ENCODE measurements around the gene RNF17.

RNF17 gene

DNA sequence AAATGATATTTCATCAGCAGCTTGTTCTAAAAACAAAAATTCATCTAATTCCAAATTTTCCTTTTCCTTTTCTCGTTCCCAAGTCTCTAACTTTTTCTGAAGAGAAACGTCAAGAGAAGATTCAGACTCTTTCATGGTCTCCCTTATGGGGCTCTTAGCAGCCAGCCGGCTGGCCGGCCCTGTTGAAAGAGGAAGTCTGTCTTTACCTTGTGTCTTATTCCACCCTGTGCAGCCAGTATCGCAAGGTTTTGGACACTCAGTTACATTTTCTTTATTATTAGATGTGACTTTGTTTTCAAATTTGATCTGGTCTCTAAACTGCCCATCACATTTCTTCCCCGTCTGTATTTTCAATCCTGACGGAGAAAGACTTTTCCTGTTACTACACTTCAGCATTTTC is 142.3 kb downstream of the RNF17 start:
- DNase-seq: no peak

DNA sequence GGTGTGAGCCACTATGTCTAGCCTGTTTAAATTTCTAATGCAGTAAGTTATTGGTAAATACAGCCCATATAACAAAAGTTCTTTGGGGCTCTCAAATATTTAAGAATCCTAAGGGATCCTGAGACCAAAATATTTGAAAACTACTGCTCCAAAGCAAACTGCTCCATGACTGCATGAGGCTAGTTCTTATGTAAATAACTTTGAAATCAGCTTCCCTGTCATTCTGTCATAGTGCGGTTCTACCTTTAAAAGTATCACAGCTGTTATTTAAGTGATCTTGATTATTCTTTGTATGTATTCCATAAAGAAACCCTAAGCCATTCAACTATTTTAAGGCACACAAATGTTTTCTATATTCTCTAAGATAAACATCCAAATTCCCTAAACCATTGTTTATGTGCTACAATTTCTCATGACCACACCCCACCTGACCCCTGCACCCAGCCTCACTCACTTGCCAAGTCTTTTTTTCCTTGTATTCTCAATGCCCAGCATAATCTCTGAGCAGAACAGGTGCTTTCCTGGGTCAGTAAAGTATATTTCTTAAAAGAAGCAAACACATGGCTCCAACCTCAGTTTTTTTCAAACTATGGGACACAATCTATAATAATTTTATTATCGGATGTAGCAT is 146.6 kb downstream of the RNF17 start:
- no peak for DNase-seq

DNA sequence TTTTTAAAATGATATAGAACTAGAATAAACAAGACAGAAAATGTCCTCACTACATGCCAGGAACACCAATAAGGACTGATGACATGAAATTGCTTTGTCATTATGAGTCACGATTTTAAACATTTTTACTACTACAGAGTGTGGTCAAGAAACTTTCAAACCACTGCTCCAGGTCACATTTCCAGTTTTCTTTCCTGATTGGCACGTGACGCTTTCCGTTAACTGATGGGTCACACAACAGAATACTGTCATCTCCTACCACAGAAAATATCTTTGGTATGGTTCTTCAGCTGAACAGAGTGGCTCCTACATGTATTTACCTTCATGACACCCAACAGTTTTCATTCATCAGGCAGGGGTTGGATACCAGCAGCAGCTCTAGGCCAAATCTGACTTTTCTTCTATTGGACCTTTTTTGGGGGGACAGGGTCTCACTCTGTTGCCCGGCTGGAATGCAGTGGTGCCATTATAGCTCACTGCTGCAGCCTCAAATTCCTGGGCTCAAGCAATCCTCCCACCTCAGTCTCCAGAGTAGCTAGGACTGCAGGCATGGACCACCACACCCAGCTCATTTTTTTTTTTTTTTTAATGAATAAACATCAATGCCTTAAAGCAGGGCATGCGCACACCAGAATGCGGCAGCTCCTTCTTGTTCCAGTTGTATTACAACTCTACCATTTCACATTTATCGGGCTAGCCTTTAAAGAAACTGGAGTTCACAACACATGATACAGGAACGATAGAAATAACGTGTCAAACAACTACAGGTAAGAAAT is 147.4 kb downstream of the RNF17 start:
- no peak for DNase-seq

DNA sequence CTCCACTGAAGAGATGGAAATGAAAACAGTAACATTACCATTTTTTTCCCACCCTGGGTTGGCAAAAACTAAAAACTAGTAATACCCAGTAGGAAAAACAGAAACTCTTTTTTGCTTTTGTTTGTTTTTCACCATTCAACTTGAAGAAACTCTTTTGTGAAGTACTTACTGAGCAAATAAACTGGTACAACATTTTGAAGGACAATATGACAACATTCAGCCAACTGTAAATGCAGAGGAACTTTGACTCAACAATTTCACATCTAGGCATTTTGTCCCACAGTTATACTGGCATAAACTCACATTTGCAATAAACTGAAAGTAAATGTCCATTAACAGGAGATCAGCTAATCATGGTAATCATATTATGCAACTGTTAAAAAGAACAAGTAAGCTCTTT is 152.5 kb downstream of the RNF17 start:
- DNase-seq: no peak

DNA sequence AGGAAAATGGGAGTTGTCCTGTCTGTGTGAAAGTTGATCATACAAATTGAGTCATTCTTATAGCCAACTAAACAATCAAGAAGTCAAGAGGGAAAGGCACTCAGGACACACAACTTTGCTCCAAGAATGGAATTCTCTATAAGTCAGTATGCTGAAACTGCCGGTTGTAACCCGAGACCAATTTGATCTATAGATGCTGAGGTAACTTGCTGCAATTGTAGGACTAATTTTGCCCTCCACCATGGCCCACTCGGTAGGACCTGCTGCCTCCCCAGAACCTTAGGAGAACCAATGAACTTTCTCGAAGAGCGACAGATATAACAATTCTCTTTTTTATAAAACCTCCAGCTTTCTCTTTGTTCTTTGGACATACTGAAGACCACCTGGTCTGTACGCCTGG is 157.0 kb downstream of the RNF17 start:
- no peak for DNase-seq

DNA sequence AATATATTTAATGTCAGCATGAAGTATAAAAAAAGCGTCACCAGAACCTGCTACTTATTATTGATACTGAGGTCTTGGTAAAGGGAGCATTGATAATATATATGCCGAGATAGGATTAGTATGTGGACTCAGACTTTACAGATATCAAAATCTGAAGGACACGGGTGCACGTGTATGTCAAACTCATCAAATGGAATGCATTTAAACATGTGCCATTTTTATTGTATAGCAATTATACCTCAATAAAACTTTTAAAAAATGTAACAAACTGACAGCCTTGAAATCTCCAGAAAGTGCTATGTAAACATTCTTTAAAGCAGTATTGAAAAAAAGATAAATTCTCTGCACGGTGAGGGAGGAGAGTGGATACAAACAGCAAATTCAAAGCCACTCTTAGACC is 157.9 kb downstream of the RNF17 start:
- no peak for DNase-seq

DNA sequence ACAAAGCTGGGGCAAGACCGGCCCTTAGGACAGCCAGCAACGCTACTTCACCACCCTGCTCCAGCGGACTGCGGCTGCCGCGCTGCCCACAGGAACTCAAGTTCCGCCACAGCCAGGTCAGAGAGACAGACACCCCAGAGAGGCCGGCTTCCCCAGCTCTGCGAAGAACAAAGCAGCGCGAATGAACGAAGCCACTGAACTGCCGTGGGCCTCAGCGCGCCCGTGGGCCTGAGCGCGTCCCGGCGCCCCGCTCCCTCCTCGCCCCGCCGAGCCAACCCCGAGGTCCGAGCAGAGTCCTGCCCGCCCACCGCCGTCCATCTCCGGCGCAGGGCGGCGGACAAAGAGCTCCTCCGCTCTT is 158.4 kb downstream of the RNF17 start:
- no peak for DNase-seq

DNA sequence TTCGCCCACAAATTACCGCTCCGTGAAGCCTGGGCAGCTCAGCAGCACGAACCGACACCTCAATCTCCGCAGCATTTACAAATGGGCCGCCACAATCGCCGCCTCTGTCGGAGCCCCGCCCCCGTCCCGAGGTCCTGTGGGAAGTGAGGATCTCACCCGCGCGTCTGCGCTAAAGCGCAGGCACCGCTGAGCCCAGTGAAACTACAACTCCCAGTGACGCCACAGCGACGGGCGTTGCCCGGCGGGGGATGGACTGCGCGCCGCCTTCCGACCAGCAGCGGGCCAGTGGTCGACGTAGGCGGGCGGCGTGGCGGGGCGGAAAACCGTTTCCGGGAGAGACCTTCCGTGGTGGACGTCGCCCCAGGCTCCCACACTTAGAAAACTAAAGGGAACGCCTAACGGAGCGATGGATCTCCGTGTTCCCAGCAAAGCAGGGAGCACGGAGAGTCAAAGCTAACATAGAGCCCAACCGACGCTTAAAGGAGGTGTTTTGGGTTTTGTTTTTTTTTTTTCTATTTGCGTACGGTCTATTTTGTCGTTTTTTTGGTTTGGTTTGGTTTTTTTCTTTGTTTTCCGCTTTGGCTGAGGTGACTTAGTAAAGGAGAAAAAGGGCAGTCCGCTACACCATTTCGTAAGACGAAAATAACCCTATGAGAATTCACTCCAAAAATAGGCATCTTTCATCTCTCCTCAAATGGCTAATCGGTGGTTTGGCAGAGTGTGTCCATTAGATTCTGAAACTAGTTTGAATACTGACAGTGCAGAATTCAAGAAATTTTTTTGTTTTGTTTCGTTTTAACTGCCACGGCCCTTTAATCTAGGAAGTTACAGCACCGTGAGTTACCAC is 159.0 kb downstream of the RNF17 start:
- peak; percentile 85 for DNase-seq

DNA sequence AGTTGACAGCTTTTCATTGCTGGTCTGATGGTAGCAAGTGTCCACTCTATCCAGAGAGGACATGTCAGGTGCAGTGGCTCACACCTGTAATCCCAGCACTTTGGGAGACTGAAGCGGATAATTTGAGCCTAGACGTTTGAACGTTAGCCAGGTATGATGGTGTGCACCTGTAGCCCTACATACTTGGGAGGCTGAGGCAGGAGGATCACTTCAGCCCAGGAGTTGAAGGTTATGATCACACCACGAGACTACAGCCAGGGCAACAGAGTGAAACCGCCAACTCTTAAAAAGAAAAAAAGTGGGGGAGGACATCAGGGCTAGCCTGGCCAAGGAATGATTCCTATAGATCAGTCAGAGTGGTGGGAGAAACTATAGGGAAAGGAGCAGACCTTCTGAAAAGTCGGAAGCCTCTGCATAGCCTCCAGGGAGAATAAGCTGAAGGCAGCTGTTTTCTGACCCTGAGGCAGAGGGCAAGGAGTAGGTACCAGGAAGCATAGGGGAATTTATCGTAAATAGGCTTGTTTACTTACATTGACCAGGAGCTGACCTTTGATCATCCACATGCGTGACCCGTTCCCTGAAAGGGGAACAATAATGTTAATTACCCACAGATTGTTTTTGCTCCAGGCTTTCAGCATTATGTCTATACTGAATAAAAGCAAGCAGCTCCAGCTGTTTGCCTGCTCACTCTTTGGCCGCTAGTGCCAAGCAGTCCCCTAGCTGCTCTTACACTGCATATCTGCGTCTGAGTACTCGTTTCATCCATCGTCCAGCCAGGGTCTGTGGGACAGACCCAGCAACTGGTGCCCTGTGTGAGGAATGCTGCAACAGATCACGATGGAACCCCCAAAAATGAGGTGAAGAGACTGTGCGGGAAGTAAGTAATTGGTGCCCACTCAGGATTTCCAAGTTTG is 161.6 kb downstream of the RNF17 start:
- no peak for DNase-seq

DNA sequence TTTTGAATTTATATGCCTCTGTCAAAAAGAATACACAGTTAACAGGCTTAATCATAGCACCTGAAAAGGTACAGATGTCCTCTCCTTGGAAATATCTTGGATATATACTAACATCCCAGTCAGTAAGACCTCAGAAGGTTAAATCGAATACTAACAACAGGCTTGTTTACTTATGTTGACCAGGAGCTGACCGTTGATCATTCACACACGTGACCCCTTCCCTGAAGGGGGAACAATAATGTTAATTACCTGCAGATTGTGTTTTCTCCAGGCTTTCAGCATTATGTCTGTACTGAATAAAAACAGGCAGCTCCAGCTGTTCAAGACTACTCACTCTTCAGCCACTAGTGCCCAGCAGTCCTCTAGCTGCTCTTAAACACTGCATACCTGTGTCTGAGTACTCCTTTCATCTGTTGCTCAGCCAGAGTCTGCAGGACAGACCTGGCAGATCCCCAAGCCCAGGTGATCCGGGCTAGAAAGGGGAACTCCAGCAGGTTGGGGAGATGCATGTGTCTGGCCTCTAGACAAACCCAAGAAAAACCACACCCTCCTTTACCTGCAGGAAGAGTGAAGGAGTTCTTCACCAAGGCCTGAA is 163.9 kb downstream of the RNF17 start:
- DNase-seq: no peak

DNA sequence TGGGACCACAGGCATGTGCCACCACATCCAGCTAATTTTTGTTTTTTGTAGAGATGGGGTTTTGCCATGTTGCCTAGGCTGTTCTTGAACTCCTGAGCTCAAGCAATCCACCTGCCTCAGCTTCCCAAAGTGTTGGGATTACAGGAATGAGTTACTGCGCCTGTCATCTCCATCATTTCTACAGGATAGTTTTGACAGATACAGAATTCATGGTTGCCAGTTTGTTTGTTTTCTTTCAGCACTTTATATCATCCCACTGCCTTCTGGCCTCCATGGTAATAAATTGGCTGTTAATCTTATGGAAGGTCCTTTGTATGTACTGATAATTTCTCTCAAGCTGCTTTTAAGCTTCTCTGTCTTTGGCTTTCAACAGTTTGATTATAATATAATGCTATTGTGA is 165.2 kb downstream of the RNF17 start:
- DNase-seq: no peak
